Endothelial cell of umbilical vein (primary cell): ENCODE data around the gene PMAIP1. TPM values are rescaled to one million over a fixed set of nuclear protein-coding genes. Genes with fewer than 3 reads are reported as not detected.
A peak's percentile ranks its signal among the peaks of the same experiment; 100 is the strongest.

ENCODE experiments used
- BruUV-seq: library from RNA; stranded (reverse); fragments of 400-500 nt; replicated peaks from 2 replicates; lab custom pipeline; 2021; lab: Mats Ljungman, UMichigan
- CTCF ChIA-PET: fragments of 300-600, 350-600 bp; sonication (Branson Sonifier 250); formaldehyde crosslinking; loops from one replicate; lab custom pipeline; 2021; ENCODE audit warnings: antibody characterized with exemption, inconsistent platforms; lab: Charles Lee
- POLR2A ChIA-PET: fragments of 300-600, 350-600 bp; sonication (Branson Sonifier 250); formaldehyde crosslinking; loops from one replicate; lab custom pipeline; 2021; ENCODE audit warnings: antibody characterized with exemption, inconsistent platforms; lab: Charles Lee
- DNase-seq: peaks from one replicate; pipeline ENCODE4 v3.0.0-alpha.2; 2011; ENCODE audit warnings: low read depth, low spot score
- FAIRE-seq: peaks from 2 replicates; lab custom pipeline; 2011; peaks lifted over from hg19 to GRCh38; lab: Jason Lieb, UNC
- H2AFZ ChIP-seq: 2 replicates; pipeline ENCODE4 v1.6.0; 2012; ENCODE audit warnings: low read depth, low read length, control low read depth, inconsistent platforms
- H3K27ac ChIP-seq: 2 replicates; pipeline ENCODE4 v1.5.1; 2011; ENCODE audit warnings: low read depth, mild to moderate bottlenecking, control low read depth, low read length, moderate library complexity; ENCODE audit not compliant: insufficient read depth
- H3K27me3 ChIP-seq, 2 experiments: 2 replicates each; pipeline versions ENCODE4 v1.6.0 to v1.6.1; 2011; ENCODE audit warnings: low read length in 2 of 2, mixed read lengths in 1 of 2; ENCODE audit not compliant: control insufficient read depth in 2 of 2, insufficient read depth in 2 of 2
- H3K36me3 ChIP-seq, 2 experiments: 2 replicates in 1 of 2; 3 replicates in 1 of 2; pipeline ENCODE4 v1.5.1; 2011; ENCODE audit warnings: low read length in 2 of 2, mild to moderate bottlenecking in 1 of 2, moderate library complexity in 1 of 2; ENCODE audit not compliant: control insufficient read depth in 2 of 2, insufficient read depth in 2 of 2; ENCODE audit errors: extremely low read depth in 1 of 2
- H3K4me1 ChIP-seq: 3 replicates; pipeline ENCODE4 v1.5.1; 2011; ENCODE audit warnings: mild to moderate bottlenecking, low read length; ENCODE audit not compliant: control insufficient read depth, insufficient read depth; ENCODE audit errors: extremely low read depth
- H3K4me2 ChIP-seq: 2 replicates; pipeline ENCODE4 v1.6.1; 2011; ENCODE audit warnings: low read length, control low read depth, mixed read lengths; ENCODE audit not compliant: insufficient read depth
- H3K4me3 ChIP-seq, 3 experiments: fragments of 200-600 bp in 1 of 3; sonication (generic), shearing (Covaris generic) in 1 of 3; replicated peaks in 1 of 3; 2 replicates each; pipeline ENCODE4 v1.5.1; 2011 to 2016; ENCODE audit warnings: control low read depth in 3 of 3, low read length in 3 of 3, mild to moderate bottlenecking in 2 of 3, inconsistent platforms in 1 of 3, low read depth in 1 of 3, moderate library complexity in 1 of 3; ENCODE audit not compliant: insufficient read depth in 1 of 3
- H3K79me2 ChIP-seq: 2 replicates; pipeline ENCODE4 v1.6.0; 2012; ENCODE audit warnings: low read length, inconsistent platforms; ENCODE audit not compliant: control insufficient read depth, insufficient read depth
- H3K9ac ChIP-seq: replicated peaks from 2 replicates; pipeline ENCODE3; 2011; ENCODE audit warnings: low read length, control low read depth; ENCODE audit not compliant: insufficient read depth; ENCODE audit errors: extremely low read depth
- H3K9me1 ChIP-seq: replicated peaks from 3 replicates; pipeline ENCODE4 v1.6.0; 2011; ENCODE audit warnings: mild to moderate bottlenecking, low read length; ENCODE audit not compliant: control insufficient read depth, insufficient read depth; ENCODE audit errors: extremely low read depth
- H3K9me3 ChIP-seq: replicated peaks from 2 replicates; pipeline ENCODE4 v1.5.1; 2012; ENCODE audit warnings: low read length, inconsistent platforms; ENCODE audit not compliant: control insufficient read depth, insufficient read depth
- H4K20me1 ChIP-seq: replicated peaks from 2 replicates; pipeline ENCODE3; 2011; ENCODE audit warnings: mild to moderate bottlenecking, low read length; ENCODE audit not compliant: control insufficient read depth, insufficient read depth; ENCODE audit errors: extremely low read depth
- EZH2 ChIP-seq: IDR thresholded peaks from 2 replicates; pipeline ENCODE4 v1.6.1; 2012; ENCODE audit warnings: borderline replicate concordance, low read depth, mild to moderate bottlenecking, moderate library complexity, low read length, inconsistent platforms; ENCODE audit not compliant: severe bottlenecking
- FOS ChIP-seq: IDR thresholded peaks from 2 replicates; pipeline ENCODE4 v1.6.1; 2011; ENCODE audit warnings: mild to moderate bottlenecking, low read length, moderate library complexity, borderline replicate concordance; ENCODE audit not compliant: insufficient read depth
- GATA2 ChIP-seq: IDR thresholded peaks from 2 replicates; pipeline ENCODE4 v1.7.0; 2011; ENCODE audit warnings: low read depth, mild to moderate bottlenecking, moderate library complexity, mixed read lengths, low read length; ENCODE audit not compliant: insufficient read length, insufficient read depth
- JUN ChIP-seq: IDR thresholded peaks from 2 replicates; pipeline ENCODE4 v1.6.1; 2011; ENCODE audit warnings: borderline replicate concordance, low read depth; ENCODE audit not compliant: insufficient read length, insufficient read depth
- MYC ChIP-seq: IDR thresholded peaks from one replicate; pipeline ENCODE4 v1.6.1; 2011; ENCODE audit warnings: mild to moderate bottlenecking, low read depth, low read length
- POLR2A ChIP-seq: IDR thresholded peaks from 2 replicates; pipeline ENCODE4 v1.6.1; 2012; ENCODE audit warnings: low read depth, mild to moderate bottlenecking, control low read depth, low read length
- POLR2AphosphoS5 ChIP-seq: IDR thresholded peaks from 2 replicates; pipeline ENCODE4 v1.6.1; 2012; ENCODE audit warnings: low read depth, mild to moderate bottlenecking, control low read depth, low read length, moderate library complexity; ENCODE audit not compliant: insufficient read depth
- dilution Hi-C: fragments of 300-500 bp; cut with MboI; formaldehyde crosslinking; loops from one replicate; pipeline ENCODE4 v1.15.0; 2019; ENCODE audit warnings: low sequenced_read_pairs; ENCODE audit not compliant: extremely low pct_ligation_motif_present
- intact Hi-C: fragments of 100-400 bp; cut with micrococcal nuclease; formaldehyde crosslinking; loops from one replicate; pipeline ENCODE4 v1.10.0; 2022
- polyA plus RNA-seq, 4 experiments: library from polyadenylated mRNA; depleted of rRNA in 3 of 4; stranded (reverse) in 3 of 4; unstranded in 1 of 4; fragments of >200 nt; gene quantifications; 2 replicates each; pipeline versions ENCODE4 v1.2.1 to v1.2.3, GENCODE V29; 2011 to 2012; ENCODE audit warnings: missing spikeins in 1 of 4
- total RNA-seq: library from RNA; stranded (reverse); gene quantifications from 2 replicates; pipeline ENCODE4 v1.2.3, GENCODE V29; 2021
- TF ChIP-seq, protein P1 (sequence below), 2 donors: IDR thresholded peaks; 1 replicate in 1 of 2; 2 replicates in 1 of 2; pipeline ENCODE4 v1.5.1; 2011; ENCODE audit warnings: low read length in 2 of 2, mild to moderate bottlenecking in 2 of 2, moderate library complexity in 2 of 2, control low read depth in 1 of 2, inconsistent platforms in 1 of 2, low read depth in 1 of 2; ENCODE audit not compliant: insufficient read depth in 1 of 2; ENCODE audit errors: extremely low read depth in 1 of 2
- TF ChIP-seq, protein P2 (sequence below): IDR thresholded peaks from 2 replicates; pipeline ENCODE4 v1.6.1; 2011; ENCODE audit not compliant: insufficient read depth, insufficient read length

The PMAIP1 gene
- total and polyA plus RNA-seq, 2 donors (not counting 3 experiments of a cell fraction or from before 2014, with no cell fraction given) = 7.6 to 11.9 TPM

DNA sequence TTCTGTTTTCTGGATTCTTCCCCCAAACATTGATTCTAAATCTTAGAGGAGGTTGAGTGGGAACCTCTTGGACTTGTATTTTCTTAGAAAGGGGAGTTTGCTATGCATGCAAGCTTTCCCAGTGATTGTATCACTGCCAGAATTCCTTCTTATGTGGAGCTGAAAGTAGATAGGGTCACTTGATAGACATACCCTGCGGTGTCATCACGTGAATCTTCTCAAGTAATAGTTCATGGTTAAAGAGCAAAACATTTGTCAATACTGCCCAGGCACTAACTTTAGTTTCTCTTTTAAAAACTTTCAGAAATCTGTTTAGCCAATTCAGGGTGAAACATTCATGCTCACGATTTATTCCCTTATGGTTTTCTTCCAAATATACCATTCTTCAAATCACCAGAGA lies 6.4 kb downstream of the PMAIP1 start:
- intact Hi-C loops (no loop called here), dilution Hi-C loops (no loop called here)
- Histone ChIP-seq H3K9me1 (no peaks in the 10 kb centered on the region), H3K9me3 (no peaks in the 10 kb centered on the region), H3K27me3 (peaks cover 3 to 8% of the 10 kb centered on the region in 2 experiments), H3K4me1 (peaks cover 34% of the 10 kb centered on the region), H3K27ac (no peak overlapping the region), H3K4me2 (no peak overlapping the region), H2AFZ (no peak overlapping the region), H3K79me2 (peaks cover 17% of the 10 kb centered on the region), H3K9ac (no peak overlapping the region), H3K4me3 (no peak overlapping the region), H4K20me1 (no peaks in the 10 kb centered on the region), H3K36me3 (peaks cover 0 to 3% of the 10 kb centered on the region in 2 experiments)
- POLR2A ChIA-PET = interaction anchor here (0.6 kb wide), 1 partner anchor 21 kb away, joined by 6 read pairs; no protein-coding TSS in a partner anchor
- no peak for TF ChIP-seq GATA2
- TF ChIP-seq FOS = no peak
- TF ChIP-seq JUN = no peak
- no TSS peak for BruUV-seq
- CTCF ChIA-PET = interaction anchor here (0.5 to 1.9 kb wide), 2 partner anchors 69 to 79 kb away, joined by 4 to 9 read pairs; no protein-coding TSS in a partner anchor
- DNase-seq (no peak), FAIRE-seq (no peak)

DNA sequence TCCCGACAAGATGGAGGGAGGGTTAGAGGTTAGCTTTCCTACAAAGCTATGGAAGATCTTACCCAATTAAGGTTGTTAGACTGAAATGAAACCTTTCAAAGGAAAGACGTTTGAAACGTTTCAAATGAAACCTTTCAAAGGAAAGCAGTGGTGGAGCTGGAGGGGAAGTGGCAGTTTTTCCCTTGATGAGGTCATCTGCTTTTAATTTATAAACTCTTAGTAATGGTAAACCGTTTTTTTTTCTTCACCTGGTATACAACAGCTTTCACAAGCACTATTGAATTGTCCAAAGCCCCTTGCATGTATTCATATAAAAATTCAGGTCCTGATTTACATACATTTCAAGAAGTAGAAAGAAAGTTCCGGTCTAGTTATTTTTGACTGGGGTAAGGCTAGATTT lies 7.4 kb downstream of the PMAIP1 start:
- FAIRE-seq = peak; percentile 18
- Histone ChIP-seq H3K79me2 (peaks cover 10% of the 10 kb centered on the region), H3K4me2 (no peak overlapping the region), H3K27ac (no peak overlapping the region), H4K20me1 (no peaks in the 10 kb centered on the region), H2AFZ (peak overlapping the region; percentile 90), H3K9ac (no peak overlapping the region), H3K27me3 (peaks cover 3 to 8% of the 10 kb centered on the region in 2 experiments), H3K9me1 (no peaks in the 10 kb centered on the region), H3K36me3 (peaks cover 0 to 3% of the 10 kb centered on the region in 2 experiments), H3K9me3 (no peaks in the 10 kb centered on the region), H3K4me3 (no peak overlapping the region), H3K4me1 (peaks cover 24% of the 10 kb centered on the region)
- no peak for DNase-seq
- intact Hi-C loops (no loop called here), dilution Hi-C loops (no loop called here)
- TF ChIP-seq POLR2A = no peak
- no peak for TF ChIP-seq POLR2AphosphoS5
- TF ChIP-seq MYC = no peak
- TF ChIP-seq JUN = no peak
- TF ChIP-seq, protein P1, sequence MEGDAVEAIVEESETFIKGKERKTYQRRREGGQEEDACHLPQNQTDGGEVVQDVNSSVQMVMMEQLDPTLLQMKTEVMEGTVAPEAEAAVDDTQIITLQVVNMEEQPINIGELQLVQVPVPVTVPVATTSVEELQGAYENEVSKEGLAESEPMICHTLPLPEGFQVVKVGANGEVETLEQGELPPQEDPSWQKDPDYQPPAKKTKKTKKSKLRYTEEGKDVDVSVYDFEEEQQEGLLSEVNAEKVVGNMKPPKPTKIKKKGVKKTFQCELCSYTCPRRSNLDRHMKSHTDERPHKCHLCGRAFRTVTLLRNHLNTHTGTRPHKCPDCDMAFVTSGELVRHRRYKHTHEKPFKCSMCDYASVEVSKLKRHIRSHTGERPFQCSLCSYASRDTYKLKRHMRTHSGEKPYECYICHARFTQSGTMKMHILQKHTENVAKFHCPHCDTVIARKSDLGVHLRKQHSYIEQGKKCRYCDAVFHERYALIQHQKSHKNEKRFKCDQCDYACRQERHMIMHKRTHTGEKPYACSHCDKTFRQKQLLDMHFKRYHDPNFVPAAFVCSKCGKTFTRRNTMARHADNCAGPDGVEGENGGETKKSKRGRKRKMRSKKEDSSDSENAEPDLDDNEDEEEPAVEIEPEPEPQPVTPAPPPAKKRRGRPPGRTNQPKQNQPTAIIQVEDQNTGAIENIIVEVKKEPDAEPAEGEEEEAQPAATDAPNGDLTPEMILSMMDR (IDR thresholded peaks at IDR 0.05; ENCODE audit: extremely low read depth in 1 of 2, insufficient read depth in 1 of 2, low read depth in 1 of 2, low read length in 2 of 2) = no peak
- no peak for TF ChIP-seq EZH2
- no peak for TF ChIP-seq FOS
- TF ChIP-seq GATA2 = no peak
- TF ChIP-seq, protein P2, sequence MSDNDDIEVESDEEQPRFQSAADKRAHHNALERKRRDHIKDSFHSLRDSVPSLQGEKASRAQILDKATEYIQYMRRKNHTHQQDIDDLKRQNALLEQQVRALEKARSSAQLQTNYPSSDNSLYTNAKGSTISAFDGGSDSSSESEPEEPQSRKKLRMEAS = no peak
- BruUV-seq = no TSS peak
- POLR2A ChIA-PET = no interaction called here
- CTCF ChIA-PET = no interaction called here
